ENCODE measurements around the gene NPAP1.

Gene NPAP1

GRCh38 chr15:24645627-24646026 is 29.9 kb upstream of the NPAP1 start:
- TF ChIP-seq POU6F1 (CRISPR knock-in tag; IDR thresholded peaks at IDR 0.05; ENCODE audit: borderline replicate concordance, low read depth) = no peak
- no peak for ATAC-seq

- no peak for ATAC-seq
- TF ChIP-seq ZNF70 (CRISPR knock-in tag; IDR thresholded peaks at IDR 0.05) (no peak), PPARA (CRISPR knock-in tag; IDR thresholded peaks at IDR 0.05; ENCODE audit: borderline replicate concordance) (no peak), CSRNP3 (CRISPR knock-in tag; IDR thresholded peaks at IDR 0.05) (no peak), GLIS3 (CRISPR knock-in tag; IDR thresholded peaks at IDR 0.05) (no peak), SNAI2 (CRISPR knock-in tag; IDR thresholded peaks at IDR 0.05) (no peak), ZNF8 (CRISPR knock-in tag; IDR thresholded peaks at IDR 0.05) (no peak), ESRRG (CRISPR knock-in tag; IDR thresholded peaks at IDR 0.05) (no peak), CSDC2 (CRISPR knock-in tag; IDR thresholded peaks at IDR 0.05) (no peak), POU6F1 (CRISPR knock-in tag; IDR thresholded peaks at IDR 0.05; ENCODE audit: borderline replicate concordance, low read depth) (no peak), TOX (CRISPR knock-in tag; IDR thresholded peaks at IDR 0.05; ENCODE audit: borderline replicate concordance) (no peak), ARNTL (CRISPR knock-in tag; IDR thresholded peaks at IDR 0.05; ENCODE audit: borderline replicate concordance, low read depth) (no peak), OSR1 (CRISPR knock-in tag; IDR thresholded peaks at IDR 0.05) (no peak), BACH2 (CRISPR knock-in tag; IDR thresholded peaks at IDR 0.05; ENCODE audit: borderline replicate concordance) (no peak), ZFP30 (CRISPR knock-in tag; IDR thresholded peaks at IDR 0.05) (no peak), PATZ1 (CRISPR knock-in tag; IDR thresholded peaks at IDR 0.05; ENCODE audit: borderline replicate concordance) (no peak), TCF4 (CRISPR knock-in tag; IDR thresholded peaks at IDR 0.05; ENCODE audit: borderline replicate concordance) (no peak), ZC3H10 (CRISPR knock-in tag; IDR thresholded peaks at IDR 0.05) (no peak), RARB (CRISPR knock-in tag; IDR thresholded peaks at IDR 0.05) (no peak)
Observed at GRCh38 chr15:24659622-24660021, 16.0 kb upstream of the NPAP1 start.

GRCh38 chr15:24662991-24663390 is 12.6 kb upstream of the NPAP1 start:
- no peak for ATAC-seq
- no peak for TF ChIP-seq ARNTL (CRISPR knock-in tag; IDR thresholded peaks at IDR 0.05; ENCODE audit: borderline replicate concordance, low read depth)
- TF ChIP-seq CSRNP3 (CRISPR knock-in tag; IDR thresholded peaks at IDR 0.05) = no peak
- TF ChIP-seq ESRRG (CRISPR knock-in tag; IDR thresholded peaks at IDR 0.05) = no peak
- TF ChIP-seq ZNF70 (CRISPR knock-in tag; IDR thresholded peaks at IDR 0.05) = no peak
- no peak for TF ChIP-seq PPARA (CRISPR knock-in tag; IDR thresholded peaks at IDR 0.05; ENCODE audit: borderline replicate concordance)
- no peak for TF ChIP-seq POU6F1 (CRISPR knock-in tag; IDR thresholded peaks at IDR 0.05; ENCODE audit: borderline replicate concordance, low read depth)
- TF ChIP-seq RARB (CRISPR knock-in tag; IDR thresholded peaks at IDR 0.05) = no peak
- no peak for TF ChIP-seq PATZ1 (CRISPR knock-in tag; IDR thresholded peaks at IDR 0.05; ENCODE audit: borderline replicate concordance)
- no peak for TF ChIP-seq TSHZ2 (CRISPR knock-in tag; IDR thresholded peaks at IDR 0.05)
- TF ChIP-seq TCF4 (CRISPR knock-in tag; IDR thresholded peaks at IDR 0.05; ENCODE audit: borderline replicate concordance) = no peak
- no peak for TF ChIP-seq BACH2 (CRISPR knock-in tag; IDR thresholded peaks at IDR 0.05; ENCODE audit: borderline replicate concordance)
- TF ChIP-seq ZC3H10 (CRISPR knock-in tag; IDR thresholded peaks at IDR 0.05) = no peak
- no peak for TF ChIP-seq ISL1 (CRISPR knock-in tag; IDR thresholded peaks at IDR 0.05)
- no peak for TF ChIP-seq ZFP30 (CRISPR knock-in tag; IDR thresholded peaks at IDR 0.05)
- TF ChIP-seq ZNF8 (CRISPR knock-in tag; IDR thresholded peaks at IDR 0.05) = no peak
- no peak for TF ChIP-seq GLIS3 (CRISPR knock-in tag; IDR thresholded peaks at IDR 0.05)
